Glutamatergic neuron (in vitro differentiated cells): Measurements from ENCODE around the gene GPSM3. TPM values are rescaled to one million over a fixed set of nuclear protein-coding genes. Genes with fewer than 3 reads are reported as not detected.

ENCODE experiments used
- DNase-seq: peaks from one replicate; pipeline ENCODE4 v3.0.0; 2022
- H3K27ac Mint-ChIP-seq: one replicate; pipeline ENCODE4 v1.8.0; 2020; ENCODE audit warnings: mild to moderate bottlenecking, mixed read lengths, inconsistent platforms; ENCODE audit not compliant: unreplicated experiment
- H3K27me3 Mint-ChIP-seq: one replicate; pipeline ENCODE4 v1.8.0; 2020; ENCODE audit warnings: mild to moderate bottlenecking, moderate library complexity, mixed read lengths, inconsistent platforms; ENCODE audit not compliant: unreplicated experiment
- H3K36me3 Mint-ChIP-seq: one replicate; pipeline ENCODE4 v1.8.0; 2020; ENCODE audit warnings: mild to moderate bottlenecking, mixed read lengths, inconsistent platforms; ENCODE audit not compliant: unreplicated experiment
- H3K4me1 Mint-ChIP-seq: one replicate; pipeline ENCODE4 v1.8.0; 2020; ENCODE audit warnings: mild to moderate bottlenecking, low read depth, mixed read lengths, inconsistent platforms; ENCODE audit not compliant: unreplicated experiment
- H3K4me3 Mint-ChIP-seq: one replicate; pipeline ENCODE4 v1.8.0; 2020; ENCODE audit warnings: mild to moderate bottlenecking, mixed read lengths, inconsistent platforms; ENCODE audit not compliant: unreplicated experiment
- H3K9me3 Mint-ChIP-seq: one replicate; pipeline ENCODE4 v1.8.0; 2020; ENCODE audit warnings: mild to moderate bottlenecking, moderate library complexity, mixed read lengths, inconsistent platforms; ENCODE audit not compliant: unreplicated experiment
- total RNA-seq: library from RNA; stranded (reverse); fragmentation: NEBNext Ultra II Directional; extraction: Animal tissue kit (Norgen Biotek cat#: 25700); gene quantifications from one replicate; pipeline ENCODE4 v1.2.1, GENCODE V29; 2021; ENCODE audit not compliant: unreplicated experiment
- TF ChIP-seq, protein P1 (sequence below): fragments of 200-600 bp; sonication (generic); IDR thresholded peaks from one replicate; pipeline ENCODE4 v1.5.0; 2021; ENCODE audit not compliant: partially characterized antibody, unreplicated experiment

The GPSM3 gene
- total RNA-seq, 1 donor from 2014 or later, result 3.2 TPM

DNA sequence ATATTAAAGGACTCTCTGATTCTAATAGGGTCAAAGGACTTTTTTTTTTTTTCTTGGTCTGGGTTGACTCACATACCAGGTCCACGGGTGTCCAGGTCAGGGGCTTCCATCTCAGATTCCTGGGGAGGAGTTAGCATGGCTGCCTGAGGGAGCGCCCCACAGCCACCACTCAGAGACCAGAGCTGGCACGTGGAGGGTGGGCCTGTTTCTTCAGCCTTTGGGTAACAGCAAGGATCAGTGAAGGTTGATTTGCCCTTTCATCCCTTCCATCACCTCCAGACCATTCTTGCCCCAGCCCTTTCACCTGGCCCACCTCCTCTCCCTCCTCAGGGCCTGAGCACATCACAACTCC, 5.9 kb upstream of the GPSM3 start:
- no peak overlapping the region for H3K4me3 Mint-ChIP-seq
- TF ChIP-seq, protein P1, sequence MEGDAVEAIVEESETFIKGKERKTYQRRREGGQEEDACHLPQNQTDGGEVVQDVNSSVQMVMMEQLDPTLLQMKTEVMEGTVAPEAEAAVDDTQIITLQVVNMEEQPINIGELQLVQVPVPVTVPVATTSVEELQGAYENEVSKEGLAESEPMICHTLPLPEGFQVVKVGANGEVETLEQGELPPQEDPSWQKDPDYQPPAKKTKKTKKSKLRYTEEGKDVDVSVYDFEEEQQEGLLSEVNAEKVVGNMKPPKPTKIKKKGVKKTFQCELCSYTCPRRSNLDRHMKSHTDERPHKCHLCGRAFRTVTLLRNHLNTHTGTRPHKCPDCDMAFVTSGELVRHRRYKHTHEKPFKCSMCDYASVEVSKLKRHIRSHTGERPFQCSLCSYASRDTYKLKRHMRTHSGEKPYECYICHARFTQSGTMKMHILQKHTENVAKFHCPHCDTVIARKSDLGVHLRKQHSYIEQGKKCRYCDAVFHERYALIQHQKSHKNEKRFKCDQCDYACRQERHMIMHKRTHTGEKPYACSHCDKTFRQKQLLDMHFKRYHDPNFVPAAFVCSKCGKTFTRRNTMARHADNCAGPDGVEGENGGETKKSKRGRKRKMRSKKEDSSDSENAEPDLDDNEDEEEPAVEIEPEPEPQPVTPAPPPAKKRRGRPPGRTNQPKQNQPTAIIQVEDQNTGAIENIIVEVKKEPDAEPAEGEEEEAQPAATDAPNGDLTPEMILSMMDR, result no peak
- peaks cover 11% of the 10 kb centered on the region for H3K4me1 Mint-ChIP-seq
- no peaks in the 10 kb centered on the region for H3K36me3 Mint-ChIP-seq
- H3K27me3 Mint-ChIP-seq, result peaks cover 6% of the 10 kb centered on the region
- no peak overlapping the region for H3K27ac Mint-ChIP-seq
- peaks cover 11% of the 10 kb centered on the region for H3K9me3 Mint-ChIP-seq
- DNase-seq, result no peak

DNA sequence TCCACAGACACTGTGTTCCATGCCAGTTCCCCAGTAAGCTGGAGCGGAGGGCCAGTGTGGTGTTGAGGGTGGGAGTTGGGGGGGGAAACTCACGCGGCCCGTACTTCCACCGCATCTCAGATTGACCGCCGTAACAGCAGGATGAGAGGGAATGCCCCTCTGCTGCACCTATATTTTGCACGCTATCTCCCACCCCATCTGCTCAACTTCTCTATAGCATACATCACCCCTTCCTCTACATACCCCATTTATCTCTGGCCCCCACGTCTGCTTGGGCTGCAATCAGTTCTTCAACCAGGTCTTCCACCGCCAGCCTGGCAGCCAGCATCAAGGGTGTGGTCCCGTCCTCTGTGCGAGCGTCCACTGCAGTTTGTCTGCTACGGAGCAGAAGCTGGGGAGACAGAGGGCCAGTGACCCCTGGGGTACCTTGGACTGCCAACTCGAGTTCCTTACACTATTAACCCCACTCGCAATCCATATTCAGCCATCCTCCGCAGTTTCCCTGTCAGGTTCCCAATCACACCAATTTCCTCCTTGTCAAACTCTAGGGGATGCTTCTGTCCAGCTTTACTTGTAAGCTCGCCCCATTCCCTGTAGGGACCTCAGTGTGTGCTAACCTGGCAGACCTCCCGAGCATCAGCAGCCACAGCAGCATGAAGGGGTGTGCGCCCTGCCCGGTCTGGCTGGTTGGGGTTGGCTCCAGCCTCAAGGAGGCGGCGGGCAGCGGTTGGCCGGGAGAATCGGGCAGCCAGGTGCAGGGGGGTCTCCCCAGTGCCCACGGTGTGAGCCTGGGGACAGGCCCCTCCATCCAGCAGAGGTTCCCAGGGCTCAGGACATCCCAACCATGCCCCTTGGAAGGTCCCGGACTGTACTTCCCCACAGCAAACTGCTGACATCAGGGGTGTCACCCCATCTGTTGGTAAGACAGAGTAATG, 4.5 kb upstream of the GPSM3 start:
- TF ChIP-seq, protein P1, result no peak
- Mint-ChIP-seq H3K27me3 (peaks cover 6% of the 10 kb centered on the region), H3K36me3 (no peaks in the 10 kb centered on the region), H3K4me1 (peaks cover 9% of the 10 kb centered on the region), H3K27ac (peak overlapping the region; percentile 100), H3K4me3 (peak overlapping the region; percentile 91), H3K9me3 (peaks cover 11% of the 10 kb centered on the region)
- DNase-seq, result no peak

DNA sequence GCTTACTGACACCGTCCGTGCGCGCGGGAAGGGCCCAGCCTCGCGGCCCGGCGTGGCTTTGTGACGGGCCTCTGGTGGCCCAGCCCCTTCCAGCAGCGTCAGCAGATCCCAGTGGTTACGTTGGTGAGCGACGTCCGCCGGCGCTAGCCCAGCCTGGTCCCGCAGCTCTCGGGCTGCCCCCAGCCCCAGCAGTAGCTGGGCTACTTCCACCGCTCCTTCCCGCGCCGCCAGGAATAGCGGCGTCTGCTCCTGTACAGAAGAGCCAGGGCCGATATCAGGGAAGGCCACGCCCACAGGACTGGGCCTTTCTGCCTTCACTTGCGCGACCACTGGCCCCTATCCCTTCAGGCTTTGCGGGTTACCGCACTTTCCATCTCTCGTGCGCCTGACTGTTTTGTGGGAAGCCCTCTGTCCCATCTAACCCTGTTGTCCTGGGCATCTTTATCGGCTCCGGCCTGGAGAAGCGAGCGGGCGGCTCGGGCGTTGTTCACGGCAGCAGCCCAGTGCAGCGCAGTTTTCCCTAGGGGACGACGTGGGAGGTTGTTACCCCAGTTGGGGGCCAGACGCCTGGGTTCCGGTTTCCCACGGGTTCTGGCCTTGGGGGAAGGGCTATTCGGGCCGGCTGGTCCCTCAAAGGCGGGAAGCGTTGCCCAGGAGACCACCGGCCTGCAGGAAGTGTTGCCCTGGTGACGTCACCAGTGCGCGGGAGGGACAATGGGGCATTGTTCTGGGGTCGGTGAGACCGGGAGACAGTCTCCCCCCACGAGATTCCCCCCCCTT, 3.6 kb upstream of the GPSM3 start:
- H3K9me3 Mint-ChIP-seq, result peaks cover 14% of the 10 kb centered on the region
- TF ChIP-seq, protein P1, result peak; percentile 8
- peaks cover 8% of the 10 kb centered on the region for H3K27me3 Mint-ChIP-seq
- H3K4me3 Mint-ChIP-seq, result peak overlapping the region; percentile 91
- H3K36me3 Mint-ChIP-seq, result no peaks in the 10 kb centered on the region
- peak; percentile 90 for DNase-seq
- H3K4me1 Mint-ChIP-seq, result peaks cover 9% of the 10 kb centered on the region
- peak overlapping the region; percentile 100 for H3K27ac Mint-ChIP-seq

DNA sequence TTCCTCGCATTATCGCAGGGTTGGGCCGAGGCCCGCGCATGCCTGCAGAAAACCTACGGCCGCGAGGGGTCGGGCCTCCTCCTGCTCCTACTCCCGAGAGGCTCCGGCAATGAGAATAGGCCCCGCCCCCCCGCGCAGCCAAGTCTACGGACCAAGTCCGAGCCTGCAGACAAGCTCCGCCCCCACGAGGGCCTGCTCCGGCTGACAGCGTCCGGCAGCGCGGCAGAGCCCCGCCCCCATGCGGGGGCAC, 3.1 kb upstream of the GPSM3 start:
- H3K9me3 Mint-ChIP-seq, result peaks cover 17% of the 10 kb centered on the region
- peaks cover 8% of the 10 kb centered on the region for H3K27me3 Mint-ChIP-seq
- DNase-seq, result peak; percentile 100
- H3K4me3 Mint-ChIP-seq, result peak overlapping the region; percentile 91
- H3K4me1 Mint-ChIP-seq, result peaks cover 11% of the 10 kb centered on the region
- TF ChIP-seq, protein P1, result peak; percentile 71
- peak overlapping the region; percentile 80 for H3K27ac Mint-ChIP-seq
- H3K36me3 Mint-ChIP-seq, result no peaks in the 10 kb centered on the region
